Choroid plexus epithelial cell (primary cell): Measurements from ENCODE around the gene LDLRAP1.

Experiments
- DNase-seq: peaks from one replicate; pipeline ENCODE4 v3.0.0-alpha.2; 2010; ENCODE audit warnings: low read depth
- H3K4me3 ChIP-seq: 2 replicates; pipeline ENCODE4 v1.5.1; 2011; ENCODE audit warnings: low read depth, mild to moderate bottlenecking, control low read depth, low read length, moderate library complexity
- TF ChIP-seq, protein P1 (sequence below): conservative IDR thresholded peaks from 2 replicates; pipeline ENCODE4 v1.5.1; 2011; ENCODE audit warnings: low read depth, mild to moderate bottlenecking, control low read depth, inconsistent platforms, low read length, moderate library complexity

The LDLRAP1 gene

DNA sequence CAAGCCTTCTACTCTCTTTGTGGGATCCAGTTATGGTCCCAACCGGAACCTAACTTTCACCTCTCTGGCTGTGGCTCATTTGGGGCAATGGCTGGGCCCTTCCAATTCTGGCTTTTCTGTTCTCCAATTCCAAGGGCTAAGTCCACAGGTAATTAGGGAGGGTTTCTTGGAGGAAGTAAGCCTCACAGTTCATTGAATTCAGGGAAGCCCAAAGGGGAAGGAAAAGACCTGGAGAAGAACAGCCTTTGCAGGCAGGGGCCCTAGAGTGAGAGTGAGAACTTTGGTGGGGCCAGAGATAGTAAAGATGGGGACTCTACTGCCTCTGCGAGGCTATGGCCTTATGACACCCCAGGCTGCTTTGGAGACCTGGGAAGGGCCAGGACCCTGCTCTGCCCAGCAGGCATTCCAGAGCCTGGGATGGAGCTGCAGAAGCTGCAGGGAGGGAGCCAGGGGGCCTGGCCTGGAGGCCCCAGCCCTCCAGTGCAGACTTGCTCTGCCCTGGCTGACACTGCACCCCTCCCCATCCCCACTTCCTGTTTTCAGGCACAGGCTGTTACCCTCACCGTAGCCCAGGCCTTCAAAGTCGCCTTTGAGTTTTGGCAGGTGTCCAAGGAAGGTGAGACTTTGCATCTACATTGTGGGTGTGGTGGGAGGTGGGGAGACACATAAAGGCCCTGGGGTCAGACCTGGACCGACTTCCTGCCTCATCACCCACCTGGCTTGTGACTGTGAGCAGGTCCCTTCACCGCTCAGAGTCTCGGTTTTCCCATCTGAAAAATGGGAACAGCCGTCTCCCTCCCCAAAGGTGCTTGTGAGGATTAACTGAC, 18.9 kb downstream of the LDLRAP1 start:
- TF ChIP-seq, protein P1, sequence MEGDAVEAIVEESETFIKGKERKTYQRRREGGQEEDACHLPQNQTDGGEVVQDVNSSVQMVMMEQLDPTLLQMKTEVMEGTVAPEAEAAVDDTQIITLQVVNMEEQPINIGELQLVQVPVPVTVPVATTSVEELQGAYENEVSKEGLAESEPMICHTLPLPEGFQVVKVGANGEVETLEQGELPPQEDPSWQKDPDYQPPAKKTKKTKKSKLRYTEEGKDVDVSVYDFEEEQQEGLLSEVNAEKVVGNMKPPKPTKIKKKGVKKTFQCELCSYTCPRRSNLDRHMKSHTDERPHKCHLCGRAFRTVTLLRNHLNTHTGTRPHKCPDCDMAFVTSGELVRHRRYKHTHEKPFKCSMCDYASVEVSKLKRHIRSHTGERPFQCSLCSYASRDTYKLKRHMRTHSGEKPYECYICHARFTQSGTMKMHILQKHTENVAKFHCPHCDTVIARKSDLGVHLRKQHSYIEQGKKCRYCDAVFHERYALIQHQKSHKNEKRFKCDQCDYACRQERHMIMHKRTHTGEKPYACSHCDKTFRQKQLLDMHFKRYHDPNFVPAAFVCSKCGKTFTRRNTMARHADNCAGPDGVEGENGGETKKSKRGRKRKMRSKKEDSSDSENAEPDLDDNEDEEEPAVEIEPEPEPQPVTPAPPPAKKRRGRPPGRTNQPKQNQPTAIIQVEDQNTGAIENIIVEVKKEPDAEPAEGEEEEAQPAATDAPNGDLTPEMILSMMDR = no peak
- no peak for DNase-seq
- H3K4me3 ChIP-seq = no peak overlapping the region

DNA sequence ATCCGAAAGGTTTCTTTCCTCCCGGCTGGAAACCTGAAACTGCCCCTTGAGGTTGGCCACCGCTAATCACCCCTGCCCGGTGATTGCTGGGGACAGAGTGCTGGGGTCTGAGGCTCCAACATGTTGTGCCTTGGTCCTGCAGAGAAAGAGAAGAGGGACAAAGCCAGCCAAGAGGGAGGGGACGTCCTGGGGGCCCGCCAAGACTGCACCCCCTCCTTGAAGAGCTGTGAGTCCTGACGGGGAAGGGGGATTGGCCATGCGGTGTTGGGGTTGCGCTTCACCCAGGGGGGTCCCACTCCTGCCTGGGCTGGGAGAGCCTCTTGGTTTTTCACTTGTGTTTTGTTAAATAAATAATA, 19.5 kb downstream of the LDLRAP1 start:
- TF ChIP-seq, protein P1 = no peak
- no peak overlapping the region for H3K4me3 ChIP-seq
- no peak for DNase-seq

DNA sequence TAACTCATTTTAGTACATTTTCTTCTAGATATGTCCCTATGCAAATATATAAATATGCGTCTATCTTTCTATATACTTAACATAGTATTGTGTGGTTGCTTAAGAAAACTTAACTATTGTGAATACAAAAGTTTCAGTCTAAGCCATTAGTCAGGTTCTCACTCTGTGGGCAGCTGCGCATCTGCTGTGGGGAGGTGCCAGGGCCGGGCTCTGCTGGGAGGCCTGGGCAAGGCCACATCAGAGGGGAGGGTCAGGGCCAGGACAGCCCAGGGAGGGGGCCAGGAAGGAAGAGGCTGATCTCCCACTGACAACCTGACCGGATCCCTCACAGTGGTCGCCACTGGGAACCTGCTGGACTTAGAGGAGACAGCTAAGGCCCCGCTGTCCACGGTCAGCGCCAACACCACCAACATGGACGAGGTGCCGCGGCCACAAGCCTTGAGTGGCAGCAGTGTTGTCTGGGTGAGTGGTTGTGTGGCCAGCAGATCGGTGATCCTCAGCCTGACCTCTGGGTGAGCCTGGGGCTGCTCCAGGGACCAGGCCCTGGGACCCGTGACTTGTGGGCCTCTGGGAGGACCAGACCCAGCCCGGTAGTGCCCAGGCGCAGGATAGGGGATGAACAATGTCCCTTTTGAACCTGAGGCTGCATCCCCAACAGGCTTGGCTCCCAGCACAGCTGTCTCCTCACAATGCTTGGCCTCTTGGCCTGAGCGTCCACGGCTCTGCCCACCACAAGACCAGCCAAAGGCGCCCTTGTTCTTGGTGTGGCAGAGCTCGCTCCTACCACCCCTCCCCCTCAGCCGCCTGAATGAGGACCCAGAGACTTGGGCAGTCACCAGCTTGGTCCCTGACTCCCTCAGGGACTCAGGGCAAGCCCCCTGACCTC, 20.2 kb downstream of the LDLRAP1 start:
- DNase-seq = no peak
- no peak overlapping the region for H3K4me3 ChIP-seq
- TF ChIP-seq, protein P1 = no peak

DNA sequence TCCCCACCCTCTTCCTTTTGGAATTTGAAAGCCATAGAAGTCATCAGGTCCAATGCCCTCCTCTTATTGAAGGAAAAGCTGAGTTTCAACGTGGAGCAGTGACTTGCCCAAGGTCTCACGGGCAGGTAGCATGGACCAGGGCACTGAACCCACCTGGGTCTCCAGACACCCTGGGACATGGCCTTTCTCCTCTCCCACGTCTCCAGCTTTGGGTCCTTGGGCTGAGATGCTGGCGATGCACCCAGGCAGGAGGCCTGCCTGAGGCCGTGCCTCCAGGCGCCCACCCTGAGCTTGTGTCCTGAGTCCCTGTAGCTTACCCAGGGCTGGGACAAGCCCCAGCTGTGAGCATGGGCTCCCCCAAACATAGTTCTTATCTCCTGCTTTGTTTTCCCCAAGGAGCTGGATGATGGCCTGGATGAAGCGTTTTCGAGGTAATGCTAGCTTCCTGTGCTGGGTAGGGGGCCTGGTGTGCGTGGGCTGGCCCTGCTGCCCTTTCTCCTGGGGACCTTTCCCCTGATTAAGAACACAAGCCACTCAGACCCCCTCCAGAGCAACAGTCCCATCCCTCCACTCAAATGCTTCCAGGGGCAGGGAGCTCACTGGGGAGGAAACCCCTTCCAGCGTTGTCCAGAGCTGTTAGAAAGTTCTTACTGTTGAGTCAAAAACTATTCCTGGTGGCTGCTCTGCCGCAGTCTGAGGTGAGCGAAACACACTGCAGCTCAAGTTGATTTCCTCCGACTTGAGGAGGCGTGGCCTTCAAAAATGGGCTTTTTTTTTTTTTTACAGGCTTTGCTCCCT, 21.6 kb downstream of the LDLRAP1 start:
- DNase-seq = peak; percentile 81
- TF ChIP-seq, protein P1 = no peak
- H3K4me3 ChIP-seq = no peak overlapping the region

DNA sequence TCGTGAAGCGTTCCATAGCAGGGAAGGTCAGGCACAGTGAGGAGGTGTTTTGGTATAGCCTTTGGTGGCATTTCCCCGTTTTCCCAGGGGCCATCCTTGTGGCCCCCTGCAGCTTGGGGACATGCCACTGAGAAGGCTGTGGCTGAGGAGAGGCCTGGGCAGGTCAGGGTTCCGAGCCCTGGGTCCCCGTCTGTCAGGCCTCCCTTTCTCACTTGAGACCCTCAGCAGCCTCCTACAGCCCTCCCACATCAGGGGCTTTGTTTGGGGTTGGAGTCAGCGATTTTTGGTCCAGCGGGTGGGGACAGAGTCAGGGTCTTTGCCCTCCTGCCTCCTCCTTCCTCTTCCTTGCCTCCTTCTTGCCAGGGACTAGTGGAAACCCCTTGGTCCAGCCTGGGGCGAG, 22.2 kb downstream of the LDLRAP1 start:
- H3K4me3 ChIP-seq = no peak overlapping the region
- TF ChIP-seq, protein P1 = no peak
- no peak for DNase-seq

DNA sequence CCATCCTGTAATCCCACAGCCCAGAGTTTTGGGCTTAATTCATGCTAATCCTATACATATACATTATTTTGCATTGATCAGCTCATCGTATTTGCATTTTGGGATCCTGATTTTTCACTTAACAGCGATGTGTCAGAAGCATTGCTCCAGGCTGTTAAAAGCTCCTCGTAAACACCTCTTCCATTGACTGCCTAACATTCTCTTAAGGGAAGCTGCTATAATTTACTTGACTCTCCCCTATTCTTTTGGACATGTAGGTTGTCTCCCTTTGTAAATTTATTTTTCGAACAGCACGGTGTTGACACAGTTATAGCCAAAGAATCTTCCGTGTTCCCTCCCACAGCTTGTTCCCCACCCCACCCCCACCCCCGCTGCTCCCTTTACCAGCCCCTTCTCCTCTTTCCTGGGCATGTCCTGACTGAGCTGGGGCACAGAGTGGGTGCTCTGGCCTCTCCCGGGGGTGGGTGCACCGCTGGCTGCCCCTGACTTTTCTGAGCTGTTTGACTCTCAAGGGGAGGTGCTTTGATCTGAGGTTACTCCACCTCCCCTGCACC, 22.8 kb downstream of the LDLRAP1 start:
- peak; percentile 22 for DNase-seq
- H3K4me3 ChIP-seq = no peak overlapping the region
- TF ChIP-seq, protein P1 = no peak
